ENCODE results near the gene RIPOR3. TPM values are rescaled to one million over a fixed set of nuclear protein-coding genes. Genes with fewer than 3 reads are reported as not detected.
A peak's percentile ranks its signal among the peaks of the same experiment; 100 is the strongest.

The RIPOR3 gene
- total and polyA plus RNA-seq, 4 donors = 5.6 to 90.3 (median 16.3) TPM

DNA sequence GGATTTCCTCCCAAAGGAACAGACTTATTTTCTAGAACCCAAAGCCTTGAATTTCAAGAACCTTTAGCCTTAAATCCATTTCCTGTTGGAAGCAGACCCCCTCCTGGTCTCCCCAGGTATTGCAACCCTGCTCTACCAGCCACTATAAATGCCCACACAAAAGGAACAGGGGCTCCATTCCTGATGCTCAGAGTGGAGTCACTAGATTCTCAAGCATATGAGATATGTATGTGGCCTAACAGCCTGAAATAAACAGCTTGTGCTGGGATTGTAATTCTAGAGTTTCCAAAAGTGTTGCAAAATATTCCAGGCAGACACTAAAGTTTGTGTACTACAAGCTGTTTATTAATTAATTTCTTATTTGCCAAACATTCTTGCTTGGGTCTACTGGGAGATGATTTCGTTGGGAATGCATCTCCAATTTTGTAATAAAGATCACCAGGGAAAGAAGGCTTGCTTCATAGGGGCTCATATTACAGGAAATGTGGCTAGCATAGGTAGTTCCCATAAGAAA, 44.8 kb downstream of the RIPOR3 start:
- Histone ChIP-seq H3K4me3 (ENCODE audit: low read depth in 1 of 3, low read length in 3 of 3) (no peak overlapping the region), H3K9me3 (ENCODE audit: control insufficient read depth in 4 of 4, low read length in 3 of 4) (no peaks in the 10 kb centered on the region), H3K36me3 (ENCODE audit: control insufficient read depth in 4 of 4, insufficient read depth in 3 of 4, low read depth in 1 of 4, low read length in 3 of 4) (no peaks in the 10 kb centered on the region), H3K4me1 (ENCODE audit: control insufficient read depth in 4 of 4, insufficient read depth in 4 of 4, low read length in 3 of 4) (peaks cover 0 to 6% (median 4%) of the 10 kb centered on the region in 4 donors), H3K27me3 (ENCODE audit: control insufficient read depth in 4 of 4, insufficient read depth in 4 of 4, low read length in 3 of 4) (no peaks in the 10 kb centered on the region), H3K27ac (ENCODE audit: low read depth in 1 of 2, low read length in 2 of 2) (no peak overlapping the region), H3K9ac (ENCODE audit: low read depth in 1 of 2, low read length in 2 of 2) (no peak overlapping the region)
- no peak for DNase-seq (ENCODE audit: low spot score)
- WGBS = 58% methylated on average over 1 of the region's 1 CpG
- TF ChIP-seq, protein P1, sequence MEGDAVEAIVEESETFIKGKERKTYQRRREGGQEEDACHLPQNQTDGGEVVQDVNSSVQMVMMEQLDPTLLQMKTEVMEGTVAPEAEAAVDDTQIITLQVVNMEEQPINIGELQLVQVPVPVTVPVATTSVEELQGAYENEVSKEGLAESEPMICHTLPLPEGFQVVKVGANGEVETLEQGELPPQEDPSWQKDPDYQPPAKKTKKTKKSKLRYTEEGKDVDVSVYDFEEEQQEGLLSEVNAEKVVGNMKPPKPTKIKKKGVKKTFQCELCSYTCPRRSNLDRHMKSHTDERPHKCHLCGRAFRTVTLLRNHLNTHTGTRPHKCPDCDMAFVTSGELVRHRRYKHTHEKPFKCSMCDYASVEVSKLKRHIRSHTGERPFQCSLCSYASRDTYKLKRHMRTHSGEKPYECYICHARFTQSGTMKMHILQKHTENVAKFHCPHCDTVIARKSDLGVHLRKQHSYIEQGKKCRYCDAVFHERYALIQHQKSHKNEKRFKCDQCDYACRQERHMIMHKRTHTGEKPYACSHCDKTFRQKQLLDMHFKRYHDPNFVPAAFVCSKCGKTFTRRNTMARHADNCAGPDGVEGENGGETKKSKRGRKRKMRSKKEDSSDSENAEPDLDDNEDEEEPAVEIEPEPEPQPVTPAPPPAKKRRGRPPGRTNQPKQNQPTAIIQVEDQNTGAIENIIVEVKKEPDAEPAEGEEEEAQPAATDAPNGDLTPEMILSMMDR (IDR thresholded peaks at IDR 0.05; ENCODE audit: low read depth, low read length, missing input control) = peak; percentile 10
- no peak for TF ChIP-seq SP1 (IDR thresholded peaks at IDR 0.05)

DNA sequence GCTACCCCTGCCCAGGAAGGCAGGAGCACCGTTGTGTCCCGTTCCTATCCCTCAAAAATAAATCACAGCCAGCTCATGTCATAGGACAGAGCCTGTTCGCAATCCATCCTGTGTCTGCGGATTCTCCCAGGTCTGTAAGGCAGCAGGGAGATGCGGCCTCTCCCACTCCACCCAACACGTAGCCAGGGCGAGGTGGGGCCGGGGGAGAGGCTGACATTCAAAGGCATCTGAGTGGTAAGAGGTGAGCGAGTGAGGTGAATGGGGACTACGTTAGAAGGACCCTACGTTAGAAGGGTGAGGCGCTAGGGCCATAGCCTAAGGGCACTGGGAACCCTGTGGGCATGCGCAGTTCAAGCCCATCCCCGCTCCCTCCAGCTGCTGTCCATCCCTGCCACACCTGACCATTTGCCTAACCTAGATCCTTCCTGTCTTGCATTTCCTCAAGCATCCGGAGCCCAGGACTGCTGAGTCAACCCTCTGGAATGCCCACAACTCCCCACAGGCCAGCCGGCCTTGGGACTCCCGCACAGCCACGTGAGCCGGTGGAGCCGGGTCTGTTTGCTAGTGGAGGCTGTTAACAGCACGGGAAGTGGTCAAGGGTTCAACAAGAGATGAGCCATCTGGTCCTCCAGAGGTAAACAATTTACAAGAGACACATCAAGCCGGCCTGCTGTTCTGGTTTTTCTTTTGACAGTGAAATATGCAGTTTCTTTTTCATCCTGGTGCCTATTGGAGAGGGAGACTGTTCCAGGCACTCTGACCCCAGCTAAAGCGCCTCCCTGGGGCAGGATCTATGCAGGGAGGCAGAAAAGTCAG, 45.9 kb downstream of the RIPOR3 start:
- TF ChIP-seq RAD21 (IDR thresholded peaks at IDR 0.05) = peak in 1 of 2 donors; percentile 22
- TF ChIP-seq RXRA (IDR thresholded peaks at IDR 0.05) = peak; percentile 43 to 48
- TF ChIP-seq JUND (IDR thresholded peaks at IDR 0.05) = peak; percentile 28 to 41
- peak; percentile 88 for TF ChIP-seq NR2F2 (IDR thresholded peaks at IDR 0.05)
- TF ChIP-seq SP1 (IDR thresholded peaks at IDR 0.05) = peak; percentile 60
- no peak for TF ChIP-seq HNF4A (conservative IDR thresholded peaks at IDR 0.05)
- no peak overlapping the region for H3K4me3 ChIP-seq (ENCODE audit: low read depth in 1 of 3, low read length in 3 of 3)
- no peaks in the 10 kb centered on the region for H3K27me3 ChIP-seq (ENCODE audit: control insufficient read depth in 4 of 4, insufficient read depth in 4 of 4, low read length in 3 of 4)
- WGBS = 68% methylated on average over 23 of the region's 23 CpGs
- H3K36me3 ChIP-seq (ENCODE audit: control insufficient read depth in 4 of 4, insufficient read depth in 3 of 4, low read depth in 1 of 4, low read length in 3 of 4) = no peaks in the 10 kb centered on the region
- H3K27ac ChIP-seq (ENCODE audit: low read depth in 1 of 2, low read length in 2 of 2) = peak overlapping the region; percentile 14 to 42
- H3K4me1 ChIP-seq (ENCODE audit: control insufficient read depth in 4 of 4, insufficient read depth in 4 of 4, low read length in 3 of 4) = peaks cover 0 to 6% (median 4%) of the 10 kb centered on the region in 4 donors
- no peak for DNase-seq (ENCODE audit: low spot score)
- H3K9ac ChIP-seq (ENCODE audit: low read depth in 1 of 2, low read length in 2 of 2) = no peak overlapping the region
- H3K9me3 ChIP-seq (ENCODE audit: control insufficient read depth in 4 of 4, low read length in 3 of 4) = no peaks in the 10 kb centered on the region

DNA sequence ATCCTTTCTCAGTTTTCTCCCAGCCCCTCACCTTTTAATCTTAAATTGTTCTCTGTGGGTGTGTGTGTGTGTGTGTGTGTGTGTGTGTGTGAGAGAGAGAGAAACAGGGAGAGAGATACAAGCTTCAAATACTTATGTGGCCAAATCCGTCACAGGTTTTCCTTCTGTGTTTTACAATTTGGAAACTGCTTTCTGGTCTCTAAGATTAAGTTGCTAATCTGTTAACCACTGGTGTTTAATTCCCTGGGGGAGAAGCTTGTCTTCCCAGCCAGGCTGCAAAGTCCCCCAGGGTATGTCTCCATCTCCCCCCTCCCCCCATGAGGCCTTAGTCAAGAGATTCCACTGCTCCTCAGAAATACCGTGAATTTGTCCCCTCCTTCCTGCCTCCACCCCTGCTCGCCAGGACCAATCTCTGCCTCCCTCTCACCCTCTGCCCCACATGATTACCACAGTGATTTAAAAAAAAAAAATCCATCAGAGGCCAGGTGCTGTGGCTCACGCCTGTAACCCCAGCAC, 49.0 kb downstream of the RIPOR3 start:
- H3K36me3 ChIP-seq (ENCODE audit: control insufficient read depth in 4 of 4, insufficient read depth in 3 of 4, low read depth in 1 of 4, low read length in 3 of 4) = no peaks in the 10 kb centered on the region
- H3K4me1 ChIP-seq (ENCODE audit: control insufficient read depth in 4 of 4, insufficient read depth in 4 of 4, low read length in 3 of 4) = peaks cover 0 to 1% (median 0%) of the 10 kb centered on the region in 4 donors
- TF ChIP-seq, protein P2, sequence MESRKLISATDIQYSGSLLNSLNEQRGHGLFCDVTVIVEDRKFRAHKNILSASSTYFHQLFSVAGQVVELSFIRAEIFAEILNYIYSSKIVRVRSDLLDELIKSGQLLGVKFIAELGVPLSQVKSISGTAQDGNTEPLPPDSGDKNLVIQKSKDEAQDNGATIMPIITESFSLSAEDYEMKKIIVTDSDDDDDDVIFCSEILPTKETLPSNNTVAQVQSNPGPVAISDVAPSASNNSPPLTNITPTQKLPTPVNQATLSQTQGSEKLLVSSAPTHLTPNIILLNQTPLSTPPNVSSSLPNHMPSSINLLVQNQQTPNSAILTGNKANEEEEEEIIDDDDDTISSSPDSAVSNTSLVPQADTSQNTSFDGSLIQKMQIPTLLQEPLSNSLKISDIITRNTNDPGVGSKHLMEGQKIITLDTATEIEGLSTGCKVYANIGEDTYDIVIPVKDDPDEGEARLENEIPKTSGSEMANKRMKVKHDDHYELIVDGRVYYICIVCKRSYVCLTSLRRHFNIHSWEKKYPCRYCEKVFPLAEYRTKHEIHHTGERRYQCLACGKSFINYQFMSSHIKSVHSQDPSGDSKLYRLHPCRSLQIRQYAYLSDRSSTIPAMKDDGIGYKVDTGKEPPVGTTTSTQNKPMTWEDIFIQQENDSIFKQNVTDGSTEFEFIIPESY (IDR thresholded peaks at IDR 0.05) = no peak
- TF ChIP-seq EGR1 (IDR thresholded peaks at IDR 0.05; ENCODE audit: low read depth in 2 of 2) = no peak
- TF ChIP-seq, protein P3, sequence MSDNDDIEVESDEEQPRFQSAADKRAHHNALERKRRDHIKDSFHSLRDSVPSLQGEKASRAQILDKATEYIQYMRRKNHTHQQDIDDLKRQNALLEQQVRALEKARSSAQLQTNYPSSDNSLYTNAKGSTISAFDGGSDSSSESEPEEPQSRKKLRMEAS (IDR thresholded peaks at IDR 0.05) = no peak
- no peak for TF ChIP-seq HNF4G (IDR thresholded peaks at IDR 0.05)
- TF ChIP-seq JUND (IDR thresholded peaks at IDR 0.05) = no peak
- TF ChIP-seq, protein P1 (IDR thresholded peaks at IDR 0.05; ENCODE audit: low read depth, low read length, missing input control) = no peak
- H3K27me3 ChIP-seq (ENCODE audit: control insufficient read depth in 4 of 4, insufficient read depth in 4 of 4, low read length in 3 of 4) = no peaks in the 10 kb centered on the region
- DNase-seq (ENCODE audit: low spot score) = no peak
- no peak overlapping the region for H3K9ac ChIP-seq (ENCODE audit: low read depth in 1 of 2, low read length in 2 of 2)
- no peak overlapping the region for H3K4me3 ChIP-seq (ENCODE audit: low read depth in 1 of 3, low read length in 3 of 3)
- no peak overlapping the region for H3K27ac ChIP-seq (ENCODE audit: low read depth in 1 of 2, low read length in 2 of 2)
- no peaks in the 10 kb centered on the region for H3K9me3 ChIP-seq (ENCODE audit: control insufficient read depth in 4 of 4, low read length in 3 of 4)
- 58% methylated on average over 4 of the region's 4 CpGs for WGBS

All from liver (tissue), 9 donors.